GM10248 (cell line): ENCODE results near the gene PCBP2.
A peak's percentile ranks its signal among the peaks of the same experiment; 100 is the strongest.

Experiments
- CTCF ChIA-PET: fragments of 300-600 bp; sonication (Branson Sonifier 250); formaldehyde crosslinking; extraction: SDS; loops from one replicate; lab custom pipeline; 2021; ENCODE audit warnings: antibody characterized with exemption; lab: Yijun Ruan, JAX
- POLR2A ChIA-PET: fragments of 350-650 bp; sonication (Branson Sonifier 250); formaldehyde crosslinking; extraction: SDS; loops from one replicate; lab custom pipeline; 2020; ENCODE audit warnings: antibody characterized with exemption; lab: Yijun Ruan, JAX
- DNase-seq: peaks from one replicate; pipeline ENCODE4 v3.0.0; 2012; ENCODE audit errors: extremely low spot score
- TF ChIP-seq, protein P1 (sequence below): IDR thresholded peaks from 2 replicates; pipeline ENCODE4 v1.5.1; 2012; ENCODE audit warnings: mild to moderate bottlenecking, low read depth; ENCODE audit errors: extremely low read depth, missing control alignments, control extremely low read depth

Gene PCBP2

DNA sequence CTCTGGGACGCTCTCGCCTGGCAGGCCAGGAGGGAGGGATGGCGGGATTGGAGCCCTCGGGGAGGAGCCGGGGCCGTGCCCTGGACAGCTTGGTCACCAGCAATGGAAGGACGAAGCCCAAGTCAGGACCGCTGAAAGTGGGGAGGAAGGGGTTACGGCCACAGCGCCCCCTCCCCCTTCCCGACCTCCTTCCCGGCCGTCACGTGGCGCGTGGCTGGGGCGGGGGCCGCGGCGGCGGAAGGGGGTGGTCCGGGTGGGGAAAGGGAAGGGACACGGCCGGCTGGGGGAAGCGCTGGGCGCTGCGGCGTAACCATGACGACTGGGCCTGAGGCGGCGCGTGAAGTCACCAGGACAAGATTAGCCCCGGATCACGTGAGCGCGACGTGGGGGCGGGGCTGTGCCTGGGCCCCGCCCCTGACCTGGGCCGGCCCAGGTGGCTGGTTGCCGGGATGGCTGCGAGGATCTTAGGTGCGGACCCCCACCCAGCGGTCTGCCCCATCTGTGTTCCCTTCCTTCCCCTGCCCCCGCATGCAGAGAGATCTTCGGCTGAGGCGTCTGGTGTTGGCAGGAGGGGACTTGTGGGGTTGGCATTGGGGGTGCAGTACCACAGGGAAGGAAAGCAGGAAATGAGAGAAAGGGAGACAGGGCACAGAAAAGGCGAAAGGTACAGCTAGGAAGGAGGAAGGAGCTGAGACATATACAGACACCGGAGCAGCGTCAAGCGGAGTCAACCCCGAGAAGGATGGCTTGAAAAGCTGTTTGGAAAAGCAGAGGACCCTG is 41.1 kb downstream of the PCBP2 start:
- POLR2A ChIA-PET = no interaction called here
- CTCF ChIA-PET = interaction anchor here (1.0 to 5.5 kb wide), 5 partner anchors 10 to 172 kb away, joined by 3 to 23 read pairs (median 8); partner anchors contain the start of genes AAAS and NPFF
- TF ChIP-seq, protein P1, sequence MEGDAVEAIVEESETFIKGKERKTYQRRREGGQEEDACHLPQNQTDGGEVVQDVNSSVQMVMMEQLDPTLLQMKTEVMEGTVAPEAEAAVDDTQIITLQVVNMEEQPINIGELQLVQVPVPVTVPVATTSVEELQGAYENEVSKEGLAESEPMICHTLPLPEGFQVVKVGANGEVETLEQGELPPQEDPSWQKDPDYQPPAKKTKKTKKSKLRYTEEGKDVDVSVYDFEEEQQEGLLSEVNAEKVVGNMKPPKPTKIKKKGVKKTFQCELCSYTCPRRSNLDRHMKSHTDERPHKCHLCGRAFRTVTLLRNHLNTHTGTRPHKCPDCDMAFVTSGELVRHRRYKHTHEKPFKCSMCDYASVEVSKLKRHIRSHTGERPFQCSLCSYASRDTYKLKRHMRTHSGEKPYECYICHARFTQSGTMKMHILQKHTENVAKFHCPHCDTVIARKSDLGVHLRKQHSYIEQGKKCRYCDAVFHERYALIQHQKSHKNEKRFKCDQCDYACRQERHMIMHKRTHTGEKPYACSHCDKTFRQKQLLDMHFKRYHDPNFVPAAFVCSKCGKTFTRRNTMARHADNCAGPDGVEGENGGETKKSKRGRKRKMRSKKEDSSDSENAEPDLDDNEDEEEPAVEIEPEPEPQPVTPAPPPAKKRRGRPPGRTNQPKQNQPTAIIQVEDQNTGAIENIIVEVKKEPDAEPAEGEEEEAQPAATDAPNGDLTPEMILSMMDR = no peak
- DNase-seq = peak; percentile 93

- POLR2A ChIA-PET = interaction anchor here (0.6 kb wide), 2 partner anchors 19 to 148 kb away, joined by 5 to 12 read pairs; no protein-coding TSS in a partner anchor
- no peak for DNase-seq
- TF ChIP-seq, protein P1 = no peak
- CTCF ChIA-PET = interaction anchor here (1.0 to 5.5 kb wide), 5 partner anchors 11 to 172 kb away, joined by 3 to 23 read pairs (median 8); partner anchors contain the start of genes AAAS and NPFF
Measured at GRCh38 chr12:53493610-53494391, 41.9 kb downstream of the PCBP2 start.

- ChIA-PET CTCF (interaction anchor here (3.1 to 5.5 kb wide), 2 partner anchors 13 kb away, joined by 13 to 23 read pairs; partner anchors contain the start of gene NPFF), POLR2A (no interaction called here)
- DNase-seq = no peak
- TF ChIP-seq, protein P1 = no peak
Measured at GRCh38 chr12:53495903-53496751, 44.2 kb downstream of the PCBP2 start.

GRCh38 chr12:53496752-53497032 is 44.8 kb downstream of the PCBP2 start:
- no peak for DNase-seq
- TF ChIP-seq, protein P1 = no peak
- POLR2A ChIA-PET = no interaction called here
- CTCF ChIA-PET = no interaction called here

- CTCF ChIA-PET = interaction anchor here (0.7 to 5.8 kb wide), 5 partner anchors 13 to 145 kb away, joined by 3 to 43 read pairs (median 7); partner anchors contain the start of genes AMHR2 and NPFF
- POLR2A ChIA-PET = no interaction called here
- no peak for DNase-seq
- TF ChIP-seq, protein P1 = no peak
Measured at GRCh38 chr12:53497461-53497860, 45.6 kb downstream of the PCBP2 start.

GRCh38 chr12:53498235-53498630 is 46.3 kb downstream of the PCBP2 start:
- DNase-seq = no peak
- POLR2A ChIA-PET = interaction anchor here (0.6 kb wide), 1 partner anchor 861 kb away, joined by 4 read pairs; no protein-coding TSS in a partner anchor
- TF ChIP-seq, protein P1 = no peak
- CTCF ChIA-PET = interaction anchor here (0.7 to 5.8 kb wide), 6 partner anchors 9 to 146 kb away, joined by 3 to 43 read pairs (median 6); partner anchors contain the start of genes AMHR2 and NPFF
